H9 (cell line): ENCODE measurements around the gene HMG20B. TPM values are rescaled to one million over a fixed set of nuclear protein-coding genes. Genes with fewer than 3 reads are reported as not detected.

ENCODE experiments used
- DNase-seq: peaks from one replicate; pipeline ENCODE4 v3.0.0-alpha.2; 2017
- H2AFZ ChIP-seq: one replicate; pipeline ENCODE4 v1.6.1; 2013; ENCODE audit warnings: mild to moderate bottlenecking, low read length, control low read depth, moderate library complexity
- H2AK5ac ChIP-seq: 2 replicates; pipeline ENCODE4 v1.6.1; 2013; ENCODE audit warnings: low read length, control low read depth, mixed read lengths; ENCODE audit not compliant: insufficient read length
- H2BK120ac ChIP-seq: one replicate; pipeline ENCODE4 v1.6.1; 2013; ENCODE audit warnings: low read depth, mild to moderate bottlenecking, low read length, control low read depth, inconsistent platforms; ENCODE audit not compliant: poor library complexity, severe bottlenecking
- H2BK12ac ChIP-seq: 2 replicates; pipeline ENCODE4 v1.6.1; 2013; ENCODE audit warnings: low read length, control low read depth, mixed read lengths, low read depth; ENCODE audit not compliant: insufficient read length
- H2BK15ac ChIP-seq: 2 replicates; pipeline ENCODE4 v1.6.1; 2013; ENCODE audit warnings: low read depth, low read length, control low read depth
- H2BK20ac ChIP-seq: one replicate; pipeline ENCODE4 v1.6.1; 2013; ENCODE audit warnings: low read depth, mild to moderate bottlenecking, low read length, control low read depth, inconsistent platforms; ENCODE audit not compliant: poor library complexity, severe bottlenecking
- H2BK5ac ChIP-seq: 2 replicates; pipeline ENCODE4 v1.6.1; 2013; ENCODE audit warnings: low read length, control low read depth, mixed read lengths; ENCODE audit not compliant: insufficient read length
- H3K14ac ChIP-seq: 2 replicates; pipeline ENCODE4 v1.6.1; 2013; ENCODE audit warnings: low read length, control low read depth; ENCODE audit not compliant: insufficient read depth
- H3K18ac ChIP-seq: 2 replicates; pipeline ENCODE4 v1.6.1; 2013; ENCODE audit warnings: low read depth, mild to moderate bottlenecking, mixed read lengths, low read length, control low read depth; ENCODE audit not compliant: insufficient read length
- H3K23ac ChIP-seq: 2 replicates; pipeline ENCODE4 v1.6.1; 2013; ENCODE audit warnings: low read length, control low read depth, mixed read lengths, low read depth; ENCODE audit not compliant: insufficient read length
- H3K23me2 ChIP-seq: 2 replicates; pipeline ENCODE4 v1.6.1; 2013; ENCODE audit warnings: low read depth, mild to moderate bottlenecking, mixed read lengths, low read length, control low read depth; ENCODE audit not compliant: insufficient read length, poor library complexity, severe bottlenecking
- H3K27ac ChIP-seq: 2 replicates; pipeline ENCODE4 v1.5.1; 2013; ENCODE audit warnings: low read length, control low read depth, mixed read lengths, low read depth; ENCODE audit not compliant: insufficient read length
- H3K27me3 ChIP-seq: 2 replicates; pipeline ENCODE4 v1.6.1; 2013; ENCODE audit warnings: low read length, control low read depth, inconsistent platforms; ENCODE audit not compliant: insufficient read depth
- H3K4ac ChIP-seq: 2 replicates; pipeline ENCODE4 v1.6.1; 2013; ENCODE audit warnings: low read depth, mild to moderate bottlenecking, control low read depth, inconsistent platforms, low read length, moderate library complexity
- H3K4me1 ChIP-seq: 2 replicates; pipeline ENCODE4 v1.6.1; 2013; ENCODE audit warnings: low read length, control low read depth, inconsistent platforms; ENCODE audit not compliant: insufficient read depth
- H3K4me2 ChIP-seq: 2 replicates; pipeline ENCODE4 v1.6.1; 2013; ENCODE audit warnings: low read length, control low read depth, mixed read lengths; ENCODE audit not compliant: insufficient read length, insufficient read depth
- H3K56ac ChIP-seq: 2 replicates; pipeline ENCODE4 v1.6.1; 2013; ENCODE audit warnings: low read depth, mild to moderate bottlenecking, mixed read lengths, low read length, control low read depth; ENCODE audit not compliant: insufficient read length
- H3K79me1 ChIP-seq: 2 replicates; pipeline ENCODE4 v1.6.1; 2013; ENCODE audit warnings: low read depth, mild to moderate bottlenecking, moderate library complexity, low read length, control low read depth, inconsistent platforms; ENCODE audit not compliant: insufficient read depth, poor library complexity, severe bottlenecking
- H3K79me2 ChIP-seq: 2 replicates; pipeline ENCODE4 v1.6.1; 2013; ENCODE audit warnings: low read length, control low read depth, inconsistent platforms; ENCODE audit not compliant: insufficient read depth
- H3K9ac ChIP-seq: 2 replicates; pipeline ENCODE4 v1.6.1; 2013; ENCODE audit warnings: low read length, control low read depth, mixed read lengths; ENCODE audit not compliant: insufficient read length; ENCODE audit errors: extremely low read depth
- H3K9me3 ChIP-seq: one replicate; pipeline ENCODE4 v1.6.1; 2013; ENCODE audit warnings: low read depth, low read length, inconsistent platforms; ENCODE audit not compliant: control insufficient read depth
- H3T11ph ChIP-seq: one replicate; pipeline ENCODE4 v1.6.1; 2013; ENCODE audit warnings: mild to moderate bottlenecking, low read length, control low read depth, inconsistent platforms
- H4K20me1 ChIP-seq: one replicate; pipeline ENCODE4 v1.6.1; 2013; ENCODE audit not compliant: control insufficient read depth, insufficient read length, insufficient read depth
- H4K5ac ChIP-seq: 2 replicates; pipeline ENCODE4 v1.6.1; 2013; ENCODE audit warnings: low read depth, mild to moderate bottlenecking, mixed read lengths, low read length, control low read depth; ENCODE audit not compliant: insufficient read length
- H4K8ac ChIP-seq: replicated peaks from 2 replicates; pipeline ENCODE4 v1.6.1; 2013; ENCODE audit warnings: low read length, control low read depth, mixed read lengths, low read depth; ENCODE audit not compliant: insufficient read length
- H4K91ac ChIP-seq: 2 replicates; pipeline ENCODE4 v1.6.1; 2013; ENCODE audit warnings: low read depth, mild to moderate bottlenecking, moderate library complexity, mixed read lengths, low read length, control low read depth; ENCODE audit not compliant: insufficient read length
- H3K27ac Mint-ChIP-seq, 3 experiments: 2 replicates in 2 of 3; 3 replicates in 1 of 3; pipeline ENCODE4 v1.8.0; 2020 to 2021; ENCODE audit warnings: mixed read lengths in 3 of 3, mild to moderate bottlenecking in 1 of 3, moderate library complexity in 1 of 3
- H3K27me3 Mint-ChIP-seq: 2 replicates; pipeline ENCODE4 v1.8.0; 2021; ENCODE audit warnings: low read depth, mild to moderate bottlenecking, moderate library complexity, mixed read lengths
- H3K36me3 Mint-ChIP-seq, 3 experiments: 2 replicates in 2 of 3; 3 replicates in 1 of 3; pipeline ENCODE4 v1.8.0; 2020 to 2021; ENCODE audit warnings: low read depth in 3 of 3, mixed read lengths in 3 of 3; ENCODE audit not compliant: insufficient read depth in 1 of 3
- H3K4me1 Mint-ChIP-seq, 2 experiments: 2 replicates each; pipeline ENCODE4 v1.8.0; 2020; ENCODE audit warnings: mixed read lengths in 2 of 2
- H3K4me3 Mint-ChIP-seq, 2 experiments: 2 replicates in 1 of 2; 3 replicates in 1 of 2; pipeline ENCODE4 v1.8.0; 2020 to 2021; ENCODE audit warnings: mild to moderate bottlenecking in 2 of 2, mixed read lengths in 2 of 2, moderate library complexity in 1 of 2
- H3K9me3 Mint-ChIP-seq, 2 experiments: 2 replicates in 1 of 2; 3 replicates in 1 of 2; pipeline ENCODE4 v1.8.0; 2020; ENCODE audit warnings: mild to moderate bottlenecking in 2 of 2, mixed read lengths in 2 of 2, moderate library complexity in 1 of 2
- WGBS: extraction: QIAGEN DNeasy Blood & Tissue Kit; methylation state at CpG from one replicate; pipeline ENCODE4 v1.1.7; 2013; ENCODE audit warnings: missing lambda C conversion rate, low lambda C conversion rate, mixed read lengths; ENCODE audit not compliant: insufficient read length; ENCODE audit errors: extremely low coverage; 5-methylcytosine and 5-hydroxymethylcytosine counted together
- total RNA-seq: library from RNA; stranded (reverse); gene quantifications from 2 replicates; pipeline ENCODE4 v1.2.1, GENCODE V29; 2021
- TF ChIP-seq, protein P1 (sequence below): fragments of 200-600 bp; sonication (generic); conservative IDR thresholded peaks from 3 replicates; pipeline ENCODE4 v1.8.0; 2021; ENCODE audit warnings: antibody characterized with exemption, mild to moderate bottlenecking

The HMG20B gene
- total RNA-seq, 1 experiment from 2014 or later = 58.1 TPM

DNA sequence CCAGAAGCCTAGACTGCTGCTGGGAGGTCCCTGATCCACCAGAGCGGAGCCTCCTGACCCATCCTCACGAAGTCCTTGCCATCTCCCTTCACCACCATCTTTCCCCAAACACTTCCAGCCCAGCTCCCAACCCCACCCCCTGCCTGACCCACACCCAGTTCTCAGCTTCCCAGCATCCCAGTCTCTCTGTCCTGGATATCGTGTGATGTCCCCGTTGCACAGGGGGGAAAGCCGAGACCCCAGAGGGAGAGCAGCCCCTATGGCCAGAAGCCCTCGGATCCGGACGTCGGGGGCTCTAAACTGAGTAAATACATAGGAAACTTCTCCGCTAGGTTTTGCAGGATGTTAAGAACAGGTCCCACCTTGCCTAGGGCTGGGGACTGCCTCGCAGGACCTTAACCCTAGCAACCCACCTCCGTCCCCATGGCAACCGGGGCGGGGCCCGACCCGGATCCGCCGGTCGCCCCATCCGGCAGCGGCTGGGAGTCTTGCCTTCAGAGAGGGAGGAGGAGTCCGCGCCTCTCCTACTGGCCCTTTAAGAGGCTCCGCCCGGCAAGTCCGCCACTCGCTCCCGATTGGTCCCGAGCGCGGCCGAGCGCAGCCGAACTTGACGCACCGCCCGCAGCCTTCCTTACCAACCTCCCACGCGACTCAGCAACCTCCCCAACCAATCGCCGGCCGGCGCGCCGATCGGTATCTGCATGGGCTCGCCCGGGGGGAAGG is 451 bp upstream of the HMG20B start:
- Mint-ChIP-seq H3K27ac (peak overlapping the region in 1 of 3 experiments; percentile 31; a peak in 1 of 7 replicates), H3K4me1 (peaks cover 13 to 24% of the 10 kb centered on the region in 2 experiments), H3K27me3 (peaks cover 6% of the 10 kb centered on the region), H3K4me3 (peak overlapping the region; percentile 73 to 79), H3K36me3 (peaks cover 8 to 10% (median 9%) of the 10 kb centered on the region in 3 experiments), H3K9me3 (no peaks in the 10 kb centered on the region; a peak in 1 of 5 replicates)
- Histone ChIP-seq H4K91ac (no peak overlapping the region), H3K4ac (no peak overlapping the region), H3K27ac (no peak overlapping the region), H4K20me1 (no peaks in the 10 kb centered on the region), H3K56ac (no peak overlapping the region), H3K4me2 (peak overlapping the region; percentile 66), H3K9ac (no peak overlapping the region), H2BK20ac (no peak overlapping the region), H3K27me3 (no peaks in the 10 kb centered on the region), H3K23ac (no peak overlapping the region), H3K23me2 (peaks cover 6% of the 10 kb centered on the region), H2AFZ (no peak overlapping the region), H2BK120ac (no peak overlapping the region), H2BK5ac (no peak overlapping the region), H4K5ac (no peak overlapping the region), H3K18ac (no peak overlapping the region), H3K79me1 (no peaks in the 10 kb centered on the region), H3K9me3 (no peaks in the 10 kb centered on the region), H4K8ac (no peak overlapping the region), H3K79me2 (no peaks in the 10 kb centered on the region), H2BK15ac (no peak overlapping the region), H2AK5ac (no peak overlapping the region), H3K14ac (no peak overlapping the region), H3T11ph (no peak overlapping the region), H3K4me1 (no peaks in the 10 kb centered on the region), H2BK12ac (no peak overlapping the region)
- TF ChIP-seq, protein P1, sequence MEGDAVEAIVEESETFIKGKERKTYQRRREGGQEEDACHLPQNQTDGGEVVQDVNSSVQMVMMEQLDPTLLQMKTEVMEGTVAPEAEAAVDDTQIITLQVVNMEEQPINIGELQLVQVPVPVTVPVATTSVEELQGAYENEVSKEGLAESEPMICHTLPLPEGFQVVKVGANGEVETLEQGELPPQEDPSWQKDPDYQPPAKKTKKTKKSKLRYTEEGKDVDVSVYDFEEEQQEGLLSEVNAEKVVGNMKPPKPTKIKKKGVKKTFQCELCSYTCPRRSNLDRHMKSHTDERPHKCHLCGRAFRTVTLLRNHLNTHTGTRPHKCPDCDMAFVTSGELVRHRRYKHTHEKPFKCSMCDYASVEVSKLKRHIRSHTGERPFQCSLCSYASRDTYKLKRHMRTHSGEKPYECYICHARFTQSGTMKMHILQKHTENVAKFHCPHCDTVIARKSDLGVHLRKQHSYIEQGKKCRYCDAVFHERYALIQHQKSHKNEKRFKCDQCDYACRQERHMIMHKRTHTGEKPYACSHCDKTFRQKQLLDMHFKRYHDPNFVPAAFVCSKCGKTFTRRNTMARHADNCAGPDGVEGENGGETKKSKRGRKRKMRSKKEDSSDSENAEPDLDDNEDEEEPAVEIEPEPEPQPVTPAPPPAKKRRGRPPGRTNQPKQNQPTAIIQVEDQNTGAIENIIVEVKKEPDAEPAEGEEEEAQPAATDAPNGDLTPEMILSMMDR = no peak
- no CpG with 5 or more reads among the region's 48 CpGs for WGBS
- DNase-seq = peak; percentile 100
